Nephron progenitor cell (in vitro differentiated cells): ENCODE measurements around the gene APOBEC3C.

ENCODE experiments used
- DNase-seq: peaks from one replicate; pipeline ENCODE4 v3.0.0; 2021
- H3K27ac Mint-ChIP-seq: 2 replicates; pipeline ENCODE4 v1.8.0; 2021; ENCODE audit warnings: mild to moderate bottlenecking, moderate library complexity, mixed read lengths
- H3K27me3 Mint-ChIP-seq: 2 replicates; pipeline ENCODE4 v1.8.0; 2021; ENCODE audit warnings: mild to moderate bottlenecking, low read depth, mixed read lengths; ENCODE audit not compliant: poor library complexity
- H3K36me3 Mint-ChIP-seq: 2 replicates; pipeline ENCODE4 v1.8.0; 2021; ENCODE audit warnings: low read depth, mixed read lengths
- H3K4me1 Mint-ChIP-seq: 2 replicates; pipeline ENCODE4 v1.8.0; 2021; ENCODE audit warnings: mixed read lengths
- H3K4me3 Mint-ChIP-seq: 2 replicates; pipeline ENCODE4 v1.8.0; 2021; ENCODE audit warnings: mild to moderate bottlenecking, moderate library complexity, mixed read lengths
- H3K9me3 Mint-ChIP-seq: 2 replicates; pipeline ENCODE4 v1.8.0; 2021; ENCODE audit warnings: mild to moderate bottlenecking, moderate library complexity, mixed read lengths
- CTCF ChIP-seq: fragments of 200-600 bp; sonication (generic); IDR thresholded peaks from 2 replicates; pipeline ENCODE4 v1.5.0; 2021; ENCODE audit warnings: antibody characterized with exemption

The APOBEC3C gene

GRCh38 chr22:39013942-39014722, at the start of gene APOBEC3C:
Gene APOBEC3C (plus strand): TSS chr22:39014257. CDS start chr22:39014363, 106 bp downstream.
- peak; percentile 58 for DNase-seq
- H3K36me3 Mint-ChIP-seq: no peaks in the 10 kb centered on the region
- TF ChIP-seq CTCF: no peak
- H3K27ac Mint-ChIP-seq: peak within 1 kb of the TSS; percentile 98
- H3K4me1 Mint-ChIP-seq: peaks cover 82% of the 10 kb centered on the region
- peaks cover 9% of the 10 kb centered on the region for H3K27me3 Mint-ChIP-seq
- no peaks in the 10 kb centered on the region for H3K9me3 Mint-ChIP-seq
- peak within 1 kb of the TSS; percentile 82 for H3K4me3 Mint-ChIP-seq

GRCh38 chr22:38964306-38964705, 49.8 kb upstream of the APOBEC3C start:
- Mint-ChIP-seq H3K4me3 (no peak overlapping the region), H3K27me3 (peaks cover 10% of the 10 kb centered on the region), H3K4me1 (peaks cover 42% of the 10 kb centered on the region), H3K36me3 (no peaks in the 10 kb centered on the region), H3K9me3 (no peaks in the 10 kb centered on the region), H3K27ac (no peak overlapping the region)
- DNase-seq: no peak
- no peak for TF ChIP-seq CTCF

GRCh38 chr22:38964989-38965388, 49.1 kb upstream of the APOBEC3C start:
- Mint-ChIP-seq H3K4me1 (peaks cover 42% of the 10 kb centered on the region), H3K27ac (no peak overlapping the region), H3K36me3 (no peaks in the 10 kb centered on the region), H3K4me3 (no peak overlapping the region), H3K9me3 (no peaks in the 10 kb centered on the region), H3K27me3 (peaks cover 17% of the 10 kb centered on the region)
- no peak for DNase-seq
- no peak for TF ChIP-seq CTCF

GRCh38 chr22:38965614-38966379, 48.3 kb upstream of the APOBEC3C start:
- peaks cover 47% of the 10 kb centered on the region for H3K4me1 Mint-ChIP-seq

GRCh38 chr22:38966380-38966702, 47.7 kb upstream of the APOBEC3C start:
- H3K9me3 Mint-ChIP-seq: no peaks in the 10 kb centered on the region
- no peak overlapping the region for H3K4me3 Mint-ChIP-seq
- peaks cover 28% of the 10 kb centered on the region for H3K27me3 Mint-ChIP-seq
- no peak for TF ChIP-seq CTCF
- no peaks in the 10 kb centered on the region for H3K36me3 Mint-ChIP-seq
- H3K4me1 Mint-ChIP-seq: peaks cover 47% of the 10 kb centered on the region
- no peak overlapping the region for H3K27ac Mint-ChIP-seq
- DNase-seq: no peak

More at GRCh38 chr22:38965614-38966379, 48.3 kb upstream of the APOBEC3C start:
- Mint-ChIP-seq H3K27me3 (peaks cover 24% of the 10 kb centered on the region), H3K4me3 (no peak overlapping the region), H3K9me3 (no peaks in the 10 kb centered on the region), H3K36me3 (no peaks in the 10 kb centered on the region), H3K27ac (no peak overlapping the region)
- no peak for TF ChIP-seq CTCF
- DNase-seq: no peak
